ENCODE measurements around the gene EHMT1. TPM values are rescaled to one million over a fixed set of nuclear protein-coding genes. Genes with fewer than 3 reads are reported as not detected.

Gene EHMT1
- total RNA-seq, 2 experiments from 2014 or later, result 66.6 to 76.7 TPM

DNA sequence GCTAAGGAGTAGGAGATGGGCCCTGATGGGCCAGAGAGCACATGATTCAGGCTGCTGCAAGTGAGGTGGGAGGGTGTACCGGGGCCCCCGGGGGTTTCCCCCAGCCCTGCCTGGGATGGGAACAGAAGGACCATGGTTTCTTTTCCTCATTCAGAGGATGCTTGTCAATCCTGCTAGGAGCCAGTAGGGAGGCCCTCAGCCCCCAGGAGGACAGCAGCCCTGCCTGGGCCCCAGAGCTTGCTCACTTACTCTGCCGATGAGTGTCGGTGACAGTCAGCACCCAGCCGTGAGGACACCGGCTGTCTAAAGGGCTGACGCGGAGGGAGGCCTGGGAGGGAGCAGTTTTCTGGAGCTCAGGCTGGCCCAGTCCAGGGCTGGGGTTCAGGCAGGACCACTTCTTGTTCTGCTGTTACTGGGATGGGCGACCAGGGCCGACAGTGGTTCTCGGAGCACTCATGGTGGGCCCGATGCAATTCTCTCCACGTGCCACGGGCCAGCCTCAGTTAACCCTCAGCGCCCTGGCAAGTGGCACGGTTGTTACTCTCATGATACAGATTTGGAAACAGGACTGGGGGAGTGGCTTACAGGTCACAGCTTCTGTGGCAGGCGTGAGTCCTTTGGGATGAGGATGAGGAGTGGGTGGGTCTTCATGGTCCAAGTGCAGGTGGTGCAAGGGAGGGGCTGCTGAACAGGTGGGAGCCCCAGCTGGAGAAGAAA, 11.5 kb upstream of the EHMT1 start:
- DNase-seq (peak; percentile 43), ATAC-seq (no peak)
- Mint-ChIP-seq H3K27ac (peak overlapping the region; percentile 11), H3K4me3 (peak overlapping the region; percentile 76), H3K36me3 (ENCODE audit: low read depth) (no peaks in the 10 kb centered on the region), H3K9me3 (ENCODE audit: low read depth) (no peaks in the 10 kb centered on the region), H3K4me1 (peaks cover 35% of the 10 kb centered on the region), H3K27me3 (no peaks in the 10 kb centered on the region)
- CTCF ChIA-PET, result interaction anchor here (0.8 kb wide), 1 partner anchor 805 kb away, joined by 3 read pairs; no protein-coding TSS in a partner anchor
- intact Hi-C loops (cut with DNase I, micrococcal nuclease), result no loop called here
- POLR2A ChIA-PET, result interaction anchor here (0.5 to 0.7 kb wide), 2 partner anchors 15 to 268 kb away, joined by 4 read pairs; no protein-coding TSS in a partner anchor

DNA sequence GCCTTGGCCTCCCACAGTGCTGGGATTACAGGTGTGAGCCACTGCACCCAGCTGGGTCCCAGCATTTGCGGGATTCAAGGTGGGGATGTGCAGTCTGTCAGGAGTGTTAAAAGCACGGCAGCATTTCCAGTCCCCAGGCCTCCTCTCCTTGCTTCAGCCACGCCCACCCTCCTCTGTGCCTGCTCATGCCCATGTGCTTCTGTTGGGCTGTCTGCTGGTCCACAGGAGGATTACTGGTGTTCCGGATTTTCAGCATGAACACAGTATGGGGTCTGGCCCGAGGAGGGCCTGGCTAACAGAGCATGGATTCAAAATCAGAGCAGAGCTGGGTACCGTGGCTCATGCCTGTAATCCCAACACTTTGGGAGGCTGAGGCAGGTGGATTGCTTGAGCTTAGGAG, 7.9 kb upstream of the EHMT1 start:
- Mint-ChIP-seq H3K9me3 (ENCODE audit: low read depth) (no peaks in the 10 kb centered on the region), H3K27ac (no peak overlapping the region), H3K4me1 (peaks cover 28% of the 10 kb centered on the region), H3K27me3 (no peaks in the 10 kb centered on the region), H3K4me3 (no peak overlapping the region), H3K36me3 (ENCODE audit: low read depth) (no peaks in the 10 kb centered on the region)
- intact Hi-C loops (cut with DNase I, micrococcal nuclease), result no loop called here
- POLR2A ChIA-PET, result no interaction called here
- DNase-seq (no peak), ATAC-seq (no peak)
- CTCF ChIA-PET, result interaction anchor here (0.7 kb wide), 1 partner anchor 49 kb away, joined by 3 read pairs; no protein-coding TSS in a partner anchor

DNA sequence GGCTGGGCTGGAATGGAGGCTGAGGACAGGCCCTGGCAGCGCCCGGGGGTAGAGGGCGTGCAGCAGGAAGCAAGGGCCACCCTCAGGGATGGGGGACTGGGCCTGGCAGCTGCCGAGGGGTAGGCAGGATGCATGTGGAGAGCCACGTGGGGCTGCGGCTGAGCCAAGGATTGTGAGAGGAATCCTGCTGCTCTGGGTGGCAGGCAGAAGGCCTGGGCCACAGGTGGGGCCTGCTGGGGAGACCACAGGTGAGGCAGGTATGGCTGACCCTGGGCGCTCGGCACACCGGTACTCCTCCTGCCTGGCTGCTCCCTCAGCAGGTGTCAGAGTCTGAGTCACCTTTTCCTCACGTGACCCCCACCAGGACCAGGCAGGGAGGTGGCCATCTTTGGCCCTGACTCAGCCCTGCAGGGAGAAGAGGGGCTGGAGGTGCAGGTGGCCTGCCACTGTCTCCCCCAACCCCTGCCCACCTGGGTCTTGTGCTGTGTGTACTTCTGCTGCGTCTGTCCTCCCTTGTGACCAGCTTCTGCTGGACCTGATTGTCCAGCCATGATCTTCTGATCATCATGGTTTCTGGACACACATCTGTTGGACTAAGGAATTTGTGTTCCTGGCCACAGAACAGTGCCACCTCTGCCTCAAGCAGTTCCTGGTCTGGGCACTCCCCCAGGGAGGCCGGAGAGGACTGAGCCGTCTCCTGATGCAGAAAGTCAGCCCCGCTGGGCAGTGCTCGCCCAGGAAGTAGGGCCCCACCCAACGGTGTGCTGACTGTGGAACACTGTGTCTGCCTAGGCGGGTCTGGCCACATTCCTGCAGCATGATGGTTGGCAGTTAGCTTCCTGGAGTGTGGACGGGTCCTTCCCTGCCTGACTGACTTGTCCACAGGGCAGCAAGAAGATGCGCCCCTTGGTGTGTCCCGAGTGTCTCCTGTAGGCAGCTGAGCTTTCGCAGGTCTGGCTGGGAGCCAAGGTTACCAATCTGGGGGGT, 6.9 kb upstream of the EHMT1 start:
- Mint-ChIP-seq H3K9me3 (ENCODE audit: low read depth) (no peaks in the 10 kb centered on the region), H3K4me1 (peaks cover 23% of the 10 kb centered on the region), H3K36me3 (ENCODE audit: low read depth) (no peaks in the 10 kb centered on the region), H3K27ac (peak overlapping the region; percentile 64), H3K4me3 (no peak overlapping the region), H3K27me3 (no peaks in the 10 kb centered on the region)
- ChIA-PET POLR2A (no interaction called here), CTCF (interaction anchor here (0.7 kb wide), 1 partner anchor 48 kb away, joined by 3 read pairs; no protein-coding TSS in a partner anchor)
- peak; percentile 74 for ATAC-seq
- peak; percentile 63 for DNase-seq
- intact Hi-C loops (cut with DNase I, micrococcal nuclease), result no loop called here

DNA sequence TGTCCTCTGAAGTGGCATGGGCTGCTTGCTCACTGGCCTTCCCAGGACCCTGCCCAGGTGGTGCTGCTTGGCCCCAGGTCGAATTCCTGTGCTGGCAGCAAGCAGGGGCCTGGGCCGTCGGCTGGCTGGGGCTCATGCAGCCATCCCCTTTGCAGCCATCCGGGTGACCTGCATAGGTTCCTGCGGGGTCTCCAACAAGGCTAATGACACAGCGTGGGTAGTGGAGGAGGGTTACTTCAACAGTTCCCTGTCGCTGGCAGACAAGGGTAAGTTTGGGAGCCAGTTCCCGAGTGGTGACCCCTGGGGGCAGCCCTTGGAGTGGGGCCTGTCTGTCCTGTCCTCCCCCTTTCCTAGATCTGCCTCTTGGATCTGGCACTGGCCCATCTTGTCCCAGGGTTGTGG, 6.1 kb upstream of the EHMT1 start:
- ATAC-seq (no peak), DNase-seq (no peak)
- Mint-ChIP-seq H3K4me1 (peaks cover 23% of the 10 kb centered on the region), H3K27ac (no peak overlapping the region), H3K9me3 (ENCODE audit: low read depth) (no peaks in the 10 kb centered on the region), H3K36me3 (ENCODE audit: low read depth) (peaks cover 3% of the 10 kb centered on the region), H3K4me3 (no peak overlapping the region), H3K27me3 (no peaks in the 10 kb centered on the region)
- intact Hi-C loops (cut with DNase I, micrococcal nuclease), result no loop called here
- ChIA-PET POLR2A (no interaction called here), CTCF (no interaction called here)

DNA sequence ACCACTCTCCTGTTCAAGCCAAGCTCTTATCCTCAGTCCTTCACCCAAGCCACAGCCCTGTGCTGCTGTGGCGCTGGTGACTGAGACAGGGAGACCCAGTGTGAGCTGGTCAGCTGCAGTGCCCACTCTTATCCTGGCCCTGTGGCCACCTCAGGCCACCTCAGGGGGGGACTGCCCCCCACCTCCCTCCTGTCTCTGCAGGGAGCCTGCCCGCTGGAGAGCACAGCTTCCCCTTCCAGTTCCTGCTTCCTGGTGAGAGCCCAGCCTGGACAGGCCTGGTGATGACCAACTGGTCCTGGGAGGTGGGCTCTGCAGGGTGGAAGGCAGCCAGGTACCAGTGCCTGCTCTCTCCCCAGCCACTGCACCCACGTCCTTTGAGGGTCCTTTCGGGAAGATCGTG, 5.5 kb upstream of the EHMT1 start:
- DNase-seq (no peak), ATAC-seq (no peak)
- intact Hi-C loops (cut with DNase I, micrococcal nuclease), result no loop called here
- Mint-ChIP-seq H3K4me1 (peaks cover 27% of the 10 kb centered on the region), H3K9me3 (ENCODE audit: low read depth) (no peaks in the 10 kb centered on the region), H3K27me3 (no peaks in the 10 kb centered on the region), H3K4me3 (no peak overlapping the region), H3K27ac (no peak overlapping the region), H3K36me3 (ENCODE audit: low read depth) (peaks cover 3% of the 10 kb centered on the region)
- CTCF ChIA-PET, result no interaction called here
- POLR2A ChIA-PET, result no interaction called here

DNA sequence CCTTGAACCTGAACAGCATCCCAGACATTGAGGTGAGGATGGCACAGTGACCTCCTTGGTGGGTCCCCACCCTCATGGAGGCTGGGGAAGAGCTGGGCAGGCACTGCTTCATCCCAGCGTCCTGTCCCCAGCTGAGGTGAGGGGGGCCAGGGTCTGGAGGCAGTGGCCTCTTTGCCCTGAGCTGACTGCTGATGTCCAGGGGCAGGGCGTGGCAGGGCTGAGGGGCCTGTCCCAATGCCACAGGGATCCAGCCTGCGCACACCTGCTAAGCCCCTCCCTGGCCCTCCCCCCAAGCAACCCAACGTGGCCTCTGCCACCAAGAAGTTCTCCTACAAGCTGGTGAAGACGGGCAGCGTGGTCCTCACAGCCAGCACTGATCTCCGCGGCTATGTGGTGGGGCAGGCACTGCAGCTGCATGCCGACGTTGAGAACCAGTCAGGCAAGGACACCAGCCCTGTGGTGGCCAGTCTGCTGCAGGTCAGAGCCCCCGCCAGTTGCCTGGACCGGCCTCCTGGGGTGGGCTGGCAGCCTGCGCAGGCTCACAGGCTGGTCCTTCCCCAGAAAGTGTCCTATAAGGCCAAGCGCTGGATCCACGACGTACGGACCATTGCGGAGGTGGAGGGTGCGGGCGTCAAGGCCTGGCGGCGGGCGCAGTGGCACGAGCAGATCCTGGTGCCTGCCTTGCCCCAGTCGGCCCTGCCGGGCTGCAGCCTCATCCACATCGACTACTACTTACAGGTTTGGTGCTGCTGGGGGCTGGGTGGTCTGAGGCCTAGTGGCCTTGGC, 4.9 kb upstream of the EHMT1 start:
- Mint-ChIP-seq H3K27ac (no peak overlapping the region), H3K27me3 (no peaks in the 10 kb centered on the region), H3K4me3 (no peak overlapping the region), H3K4me1 (peaks cover 23% of the 10 kb centered on the region), H3K9me3 (ENCODE audit: low read depth) (no peaks in the 10 kb centered on the region), H3K36me3 (ENCODE audit: low read depth) (peaks cover 3% of the 10 kb centered on the region)
- DNase-seq (no peak), ATAC-seq (no peak)
- CTCF ChIA-PET, result no interaction called here
- intact Hi-C loops (cut with DNase I, micrococcal nuclease), result no loop called here
- POLR2A ChIA-PET, result no interaction called here

DNA sequence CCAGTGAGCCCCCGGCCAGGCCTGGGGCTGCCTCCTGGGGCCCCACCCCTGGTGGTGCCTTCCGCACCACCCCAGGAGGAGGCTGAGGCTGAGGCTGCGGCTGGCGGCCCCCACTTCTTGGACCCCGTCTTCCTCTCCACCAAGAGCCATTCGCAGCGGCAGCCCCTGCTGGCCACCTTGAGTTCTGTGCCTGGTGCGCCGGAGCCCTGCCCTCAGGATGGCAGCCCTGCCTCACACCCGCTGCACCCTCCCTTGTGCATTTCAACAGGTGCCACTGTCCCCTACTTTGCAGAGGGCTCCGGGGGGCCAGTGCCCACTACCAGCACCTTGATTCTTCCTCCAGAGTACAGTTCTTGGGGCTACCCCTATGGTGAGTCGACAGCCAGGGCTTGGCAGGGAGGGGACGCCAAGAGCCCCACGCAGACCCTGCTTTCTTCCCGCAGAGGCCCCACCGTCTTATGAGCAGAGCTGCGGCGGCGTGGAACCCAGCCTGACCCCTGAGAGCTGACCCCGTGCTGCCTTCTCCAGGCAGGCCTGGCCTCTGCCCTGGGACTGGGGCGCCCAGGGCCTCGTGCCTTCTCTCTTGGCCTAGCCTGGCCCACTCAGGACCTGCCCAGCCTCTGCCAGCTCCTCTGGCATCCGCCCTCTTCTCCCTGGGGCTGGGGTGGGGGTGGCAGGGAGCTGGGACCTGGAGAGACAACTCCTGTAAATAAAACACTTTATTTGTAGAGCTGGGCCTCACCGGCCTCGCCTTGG, 4.0 kb upstream of the EHMT1 start:
- intact Hi-C loops (cut with DNase I, micrococcal nuclease), result loop anchor here in 1 of 2 experiments (5.0 kb wide), 2 partner anchors 1133 to 1708 kb away; partner anchors contain the start of genes CAMSAP1 and SEC16A
- POLR2A ChIA-PET, result no interaction called here

DNA sequence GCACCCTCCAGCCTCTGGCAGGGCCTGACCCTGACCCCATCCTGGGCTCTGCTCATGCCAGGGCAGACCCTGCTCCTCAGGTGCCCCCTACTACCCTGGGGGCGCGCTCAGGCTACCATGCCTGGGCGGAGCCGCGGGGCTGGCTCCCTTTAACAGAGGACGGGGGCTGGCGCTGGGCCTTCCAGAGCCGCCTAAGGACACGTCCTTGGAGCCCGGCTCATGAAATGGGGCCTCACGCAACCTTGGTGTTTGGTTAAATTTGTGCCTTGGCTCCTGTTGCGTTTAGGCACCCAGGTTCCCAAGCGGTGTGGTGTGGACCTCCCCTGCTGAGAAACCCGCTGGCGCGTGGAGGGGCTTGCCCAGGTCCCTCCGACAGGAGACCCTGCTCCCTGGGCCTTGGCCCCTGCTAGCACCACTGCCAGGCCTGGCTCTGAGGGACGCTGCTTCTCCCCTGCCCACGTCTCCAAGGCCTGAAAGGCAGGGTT, 3.4 kb upstream of the EHMT1 start:
- intact Hi-C loops (cut with DNase I, micrococcal nuclease), result loop anchor here in 1 of 2 experiments (5.0 kb wide), 2 partner anchors 1133 to 1708 kb away; partner anchors contain the start of genes CAMSAP1 and SEC16A
- no peaks in the 10 kb centered on the region for H3K27me3 Mint-ChIP-seq
- no peak overlapping the region for H3K4me3 Mint-ChIP-seq
- no peak for ATAC-seq
- no peaks in the 10 kb centered on the region for H3K9me3 Mint-ChIP-seq (ENCODE audit: low read depth)
- H3K4me1 Mint-ChIP-seq, result peaks cover 29% of the 10 kb centered on the region
- H3K36me3 Mint-ChIP-seq (ENCODE audit: low read depth), result peaks cover 3% of the 10 kb centered on the region
- H3K27ac Mint-ChIP-seq, result no peak overlapping the region
- ChIA-PET POLR2A (no interaction called here), CTCF (no interaction called here)
- no peak for DNase-seq

More for the DNA sequence above, 4.0 kb upstream of the EHMT1 start:
- CTCF ChIA-PET, result no interaction called here
- no peak overlapping the region for H3K27ac Mint-ChIP-seq
- H3K4me1 Mint-ChIP-seq, result peaks cover 24% of the 10 kb centered on the region
- H3K27me3 Mint-ChIP-seq, result no peaks in the 10 kb centered on the region
- DNase-seq (no peak), ATAC-seq (no peak)
- H3K9me3 Mint-ChIP-seq (ENCODE audit: low read depth), result no peaks in the 10 kb centered on the region
- peaks cover 3% of the 10 kb centered on the region for H3K36me3 Mint-ChIP-seq (ENCODE audit: low read depth)
- H3K4me3 Mint-ChIP-seq, result no peak overlapping the region

DNA sequence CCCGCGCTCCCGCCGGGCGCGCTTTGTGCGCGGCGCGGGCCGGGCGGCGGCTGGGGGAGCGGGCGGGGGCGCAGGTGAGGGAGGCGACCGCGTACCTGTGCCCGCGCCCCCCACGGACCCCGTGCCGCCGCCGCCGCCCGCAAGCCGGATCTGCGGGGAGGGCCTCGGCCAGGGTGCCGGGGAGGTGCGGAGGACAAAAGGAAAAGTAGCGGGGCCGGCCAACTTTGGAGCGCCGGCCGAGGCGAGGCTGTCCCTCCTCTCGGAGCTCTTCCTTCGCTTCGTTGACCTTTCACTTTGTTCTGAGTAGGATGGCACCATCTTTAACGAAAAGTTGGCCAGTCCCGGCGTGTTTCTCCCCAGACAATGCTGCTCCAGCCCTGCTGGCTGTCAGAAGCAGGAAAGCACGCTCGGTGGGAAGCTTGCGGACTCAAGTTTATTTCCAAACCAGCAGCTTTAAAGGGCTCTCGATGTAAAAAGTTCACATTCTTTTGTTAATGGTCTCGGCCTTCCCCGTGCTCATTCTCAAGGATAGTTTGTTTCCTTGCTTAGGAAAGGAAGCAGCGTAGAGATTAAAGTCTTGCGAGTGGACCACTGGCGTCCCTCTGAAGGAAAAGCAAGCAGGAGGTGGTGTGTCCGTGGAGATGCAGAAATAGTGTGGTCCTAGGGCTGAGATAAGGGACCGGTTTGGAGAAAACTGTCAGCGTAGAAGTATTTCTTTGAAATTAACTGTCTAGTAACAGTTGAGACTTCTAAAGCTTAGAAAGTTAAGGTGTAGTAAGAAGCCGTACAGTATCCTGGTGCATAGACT, 639 bp downstream of the EHMT1 start:
- Mint-ChIP-seq H3K27ac (peak overlapping the region; percentile 70), H3K27me3 (no peaks in the 10 kb centered on the region), H3K36me3 (ENCODE audit: low read depth) (peaks cover 15% of the 10 kb centered on the region), H3K9me3 (ENCODE audit: low read depth) (no peaks in the 10 kb centered on the region), H3K4me3 (peak overlapping the region; percentile 76), H3K4me1 (peaks cover 41% of the 10 kb centered on the region)
- intact Hi-C loops (cut with DNase I, micrococcal nuclease), result loop anchor here (2.0 to 5.0 kb wide), 3 partner anchors 29 to 1712 kb away; partner anchors contain the start of genes CAMSAP1 (in 1 of the 2), SEC16A (in 1 of the 2) and ZMYND19 (in 1 of the 2)
- ChIA-PET POLR2A (interaction anchor here (1.5 kb wide), 1 partner anchor 14 kb away, joined by 5 read pairs; the partner anchor contains the start of gene ARRDC1), CTCF (interaction anchor here (0.6 to 2.2 kb wide), 4 partner anchors 10 to 98 kb away, joined by 3 to 9 read pairs (median 4); no protein-coding TSS in a partner anchor)
- DNase-seq (peak; percentile 59), ATAC-seq (peak; percentile 16)

DNA sequence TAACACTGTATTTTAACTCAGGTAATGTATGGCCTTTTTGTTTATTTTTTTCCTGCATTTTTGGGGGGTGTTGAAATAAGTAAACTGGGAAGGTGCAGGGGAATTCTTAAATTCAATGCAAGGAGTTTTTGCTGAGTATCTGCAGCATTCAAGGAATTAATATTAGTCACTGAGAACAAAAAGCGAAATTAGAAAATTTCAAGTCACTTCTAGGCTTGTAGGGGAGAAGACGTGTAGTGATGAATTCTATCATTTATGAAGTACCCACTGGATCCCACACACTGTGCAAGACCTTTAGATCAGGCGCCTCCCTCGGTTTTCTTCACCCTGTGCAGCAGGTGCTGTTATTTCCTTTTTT, 1.2 kb downstream of the EHMT1 start:
- DNase-seq, result no peak
- ChIA-PET CTCF (interaction anchor here (2.2 kb wide), 1 partner anchor 9 kb away, joined by 9 read pairs; no protein-coding TSS in a partner anchor), POLR2A (no interaction called here)
- Mint-ChIP-seq H3K27ac (peak overlapping the region; percentile 70), H3K9me3 (ENCODE audit: low read depth) (no peaks in the 10 kb centered on the region), H3K4me3 (peak overlapping the region; percentile 76), H3K4me1 (peaks cover 41% of the 10 kb centered on the region), H3K27me3 (no peaks in the 10 kb centered on the region), H3K36me3 (ENCODE audit: low read depth) (peaks cover 21% of the 10 kb centered on the region)
- intact Hi-C loops (cut with DNase I, micrococcal nuclease), result no loop called here
- ATAC-seq, result no peak
